ENCODE measurements around the gene ZNF560.
A peak's percentile ranks its signal among the peaks of the same experiment; 100 is the strongest.
"Not testable (repeated sequence)": the region's sequence is repeated elsewhere in the genome, so short reads cannot be mapped to it uniquely, and the experiment has no call there.

The ZNF560 gene

GRCh38 chr19:9498183-9498902 is at the start of gene ZNF560:
Gene ZNF560 (minus strand): TSS chr19:9498616. CDS start chr19:9475313, 23,303 bp downstream.
- Mint-ChIP-seq H3K27me3 (ENCODE audit: low read depth) (no peaks in the 10 kb centered on the region), H3K36me3 (ENCODE audit: low read depth) (no peaks in the 10 kb centered on the region), H3K4me1 (ENCODE audit: low read depth) (peaks cover 6% of the 10 kb centered on the region), H3K9me3 (peaks cover 53% of the 10 kb centered on the region), H3K27ac (no peak within 1 kb of the TSS), H3K4me3 (no peak within 1 kb of the TSS)
- DNase-seq (ENCODE audit: low spot score): no peak

GRCh38 chr19:9547870-9548269 is 49.5 kb upstream of the ZNF560 start:
- Mint-ChIP-seq H3K4me3 (no peak overlapping the region), H3K27me3 (ENCODE audit: low read depth) (no peaks in the 10 kb centered on the region), H3K27ac (no peak overlapping the region), H3K4me1 (ENCODE audit: low read depth) (no peaks in the 10 kb centered on the region), H3K9me3 (peaks cover 30% of the 10 kb centered on the region), H3K36me3 (ENCODE audit: low read depth) (peaks cover 3% of the 10 kb centered on the region)
- DNase-seq (ENCODE audit: low spot score): no peak

- H3K27ac Mint-ChIP-seq; H3K4me3 Mint-ChIP-seq; H3K27me3 Mint-ChIP-seq (ENCODE audit: low read depth); DNase-seq (ENCODE audit: low spot score); H3K4me1 Mint-ChIP-seq (ENCODE audit: low read depth): not testable (repeated sequence)
- peaks cover 25% of the 10 kb centered on the region for H3K9me3 Mint-ChIP-seq
- peaks cover 27% of the 10 kb centered on the region for H3K36me3 Mint-ChIP-seq (ENCODE audit: low read depth)
These were observed 42.9 kb upstream of the ZNF560 start for GRCh38 chr19:9541281-9541680.

GRCh38 chr19:9539921-9540320 is 41.5 kb upstream of the ZNF560 start:
- Mint-ChIP-seq H3K9me3 (peaks cover 36% of the 10 kb centered on the region), H3K4me3 (peak overlapping the region; percentile 94), H3K36me3 (ENCODE audit: low read depth) (peaks cover 40% of the 10 kb centered on the region), H3K27ac (peak overlapping the region; percentile 55)
- H3K4me1 Mint-ChIP-seq (ENCODE audit: low read depth); DNase-seq (ENCODE audit: low spot score); H3K27me3 Mint-ChIP-seq (ENCODE audit: low read depth): not testable (repeated sequence)

GRCh38 chr19:9539201-9539600 is 40.8 kb upstream of the ZNF560 start:
- H3K36me3 Mint-ChIP-seq (ENCODE audit: low read depth): peaks cover 48% of the 10 kb centered on the region
- not testable (repeated sequence) for H3K4me1 Mint-ChIP-seq (ENCODE audit: low read depth)
- H3K4me3 Mint-ChIP-seq: peak overlapping the region; percentile 94

GRCh38 chr19:9538183-9539058 is 40.0 kb upstream of the ZNF560 start, which contains the start of gene ZNF426:
Gene ZNF426 (minus strand): TSS chr19:9538645. CDS start chr19:9536232, 2,413 bp downstream.
- Mint-ChIP-seq H3K27ac (peak within 1 kb of the TSS; percentile 98), H3K4me1 (ENCODE audit: low read depth) (peaks cover 5% of the 10 kb centered on the region), H3K27me3 (ENCODE audit: low read depth) (no peaks in the 10 kb centered on the region), H3K36me3 (ENCODE audit: low read depth) (peaks cover 55% of the 10 kb centered on the region), H3K9me3 (peaks cover 47% of the 10 kb centered on the region), H3K4me3 (peak within 1 kb of the TSS; percentile 94)
- peak; percentile 81 for DNase-seq (ENCODE audit: low spot score)

More at GRCh38 chr19:9539201-9539600, 40.8 kb upstream of the ZNF560 start:
- peaks cover 39% of the 10 kb centered on the region for H3K9me3 Mint-ChIP-seq
- not testable (repeated sequence) for H3K27me3 Mint-ChIP-seq (ENCODE audit: low read depth); DNase-seq (ENCODE audit: low spot score)
- H3K27ac Mint-ChIP-seq: peak overlapping the region; percentile 98

- H3K27me3 Mint-ChIP-seq (ENCODE audit: low read depth): no peaks in the 10 kb centered on the region
- H3K4me3 Mint-ChIP-seq: no peak overlapping the region
- peaks cover 5% of the 10 kb centered on the region for H3K4me1 Mint-ChIP-seq (ENCODE audit: low read depth)
- peaks cover 77% of the 10 kb centered on the region for H3K36me3 Mint-ChIP-seq (ENCODE audit: low read depth)
- H3K27ac Mint-ChIP-seq: no peak overlapping the region
- peaks cover 60% of the 10 kb centered on the region for H3K9me3 Mint-ChIP-seq
- no peak for DNase-seq (ENCODE audit: low spot score)
These were observed 37.5 kb upstream of the ZNF560 start for GRCh38 chr19:9535934-9536333.

- no peaks in the 10 kb centered on the region for H3K4me1 Mint-ChIP-seq (ENCODE audit: low read depth)
- peaks cover 92% of the 10 kb centered on the region for H3K36me3 Mint-ChIP-seq (ENCODE audit: low read depth)
- no peak overlapping the region for H3K27ac Mint-ChIP-seq
- no peak overlapping the region for H3K4me3 Mint-ChIP-seq
- H3K27me3 Mint-ChIP-seq (ENCODE audit: low read depth): no peaks in the 10 kb centered on the region
- peaks cover 76% of the 10 kb centered on the region for H3K9me3 Mint-ChIP-seq
- no peak for DNase-seq (ENCODE audit: low spot score)
These were observed 33.5 kb upstream of the ZNF560 start for GRCh38 chr19:9531933-9532332.

GRCh38 chr19:9528757-9529336 is 30.4 kb upstream of the ZNF560 start:
- Mint-ChIP-seq H3K9me3 (peaks cover 80% of the 10 kb centered on the region), H3K27ac (no peak overlapping the region), H3K4me1 (ENCODE audit: low read depth) (no peaks in the 10 kb centered on the region), H3K36me3 (ENCODE audit: low read depth) (peaks cover 78% of the 10 kb centered on the region), H3K4me3 (no peak overlapping the region), H3K27me3 (ENCODE audit: low read depth) (no peaks in the 10 kb centered on the region)
- no peak for DNase-seq (ENCODE audit: low spot score)

- H3K36me3 Mint-ChIP-seq (ENCODE audit: low read depth): peaks cover 37% of the 10 kb centered on the region
- no peak overlapping the region for H3K27ac Mint-ChIP-seq
- peaks cover 71% of the 10 kb centered on the region for H3K9me3 Mint-ChIP-seq
- H3K27me3 Mint-ChIP-seq (ENCODE audit: low read depth): no peaks in the 10 kb centered on the region
- no peaks in the 10 kb centered on the region for H3K4me1 Mint-ChIP-seq (ENCODE audit: low read depth)
- no peak overlapping the region for H3K4me3 Mint-ChIP-seq
- no peak for DNase-seq (ENCODE audit: low spot score)
These were observed 25.6 kb upstream of the ZNF560 start for GRCh38 chr19:9523885-9524474.

- no peaks in the 10 kb centered on the region for H3K36me3 Mint-ChIP-seq (ENCODE audit: low read depth)
- DNase-seq (ENCODE audit: low spot score): no peak
- H3K4me3 Mint-ChIP-seq: no peak overlapping the region
- H3K4me1 Mint-ChIP-seq (ENCODE audit: low read depth): no peaks in the 10 kb centered on the region
- H3K27ac Mint-ChIP-seq: no peak overlapping the region
- peaks cover 66% of the 10 kb centered on the region for H3K9me3 Mint-ChIP-seq
- no peaks in the 10 kb centered on the region for H3K27me3 Mint-ChIP-seq (ENCODE audit: low read depth)
These were observed 8.9 kb upstream of the ZNF560 start for GRCh38 chr19:9507285-9507684.

GRCh38 chr19:9500796-9501195 is 2.4 kb upstream of the ZNF560 start:
- Mint-ChIP-seq H3K27ac (no peak overlapping the region), H3K27me3 (ENCODE audit: low read depth) (no peaks in the 10 kb centered on the region), H3K4me3 (no peak overlapping the region), H3K9me3 (peaks cover 50% of the 10 kb centered on the region), H3K4me1 (ENCODE audit: low read depth) (peaks cover 6% of the 10 kb centered on the region), H3K36me3 (ENCODE audit: low read depth) (no peaks in the 10 kb centered on the region)
- DNase-seq (ENCODE audit: low spot score): no peak

GRCh38 chr19:9494096-9494495 is 4.3 kb downstream of the ZNF560 start:
- no peaks in the 10 kb centered on the region for H3K36me3 Mint-ChIP-seq (ENCODE audit: low read depth)
- no peaks in the 10 kb centered on the region for H3K27me3 Mint-ChIP-seq (ENCODE audit: low read depth)
- H3K9me3 Mint-ChIP-seq: peaks cover 60% of the 10 kb centered on the region
- DNase-seq (ENCODE audit: low spot score): no peak
- no peak overlapping the region for H3K27ac Mint-ChIP-seq
- H3K4me3 Mint-ChIP-seq: no peak overlapping the region
- peaks cover 6% of the 10 kb centered on the region for H3K4me1 Mint-ChIP-seq (ENCODE audit: low read depth)
